ENCODE data around the gene RO60. TPM values are rescaled to one million over a fixed set of nuclear protein-coding genes. Genes with fewer than 3 reads are reported as not detected.

RO60 gene
- total and polyA plus RNA-seq, 2 of the 13 experiments (the other 11 are each of a cell fraction or from before 2014, with no cell fraction given) = 20.3 to 53.7 TPM

DNA sequence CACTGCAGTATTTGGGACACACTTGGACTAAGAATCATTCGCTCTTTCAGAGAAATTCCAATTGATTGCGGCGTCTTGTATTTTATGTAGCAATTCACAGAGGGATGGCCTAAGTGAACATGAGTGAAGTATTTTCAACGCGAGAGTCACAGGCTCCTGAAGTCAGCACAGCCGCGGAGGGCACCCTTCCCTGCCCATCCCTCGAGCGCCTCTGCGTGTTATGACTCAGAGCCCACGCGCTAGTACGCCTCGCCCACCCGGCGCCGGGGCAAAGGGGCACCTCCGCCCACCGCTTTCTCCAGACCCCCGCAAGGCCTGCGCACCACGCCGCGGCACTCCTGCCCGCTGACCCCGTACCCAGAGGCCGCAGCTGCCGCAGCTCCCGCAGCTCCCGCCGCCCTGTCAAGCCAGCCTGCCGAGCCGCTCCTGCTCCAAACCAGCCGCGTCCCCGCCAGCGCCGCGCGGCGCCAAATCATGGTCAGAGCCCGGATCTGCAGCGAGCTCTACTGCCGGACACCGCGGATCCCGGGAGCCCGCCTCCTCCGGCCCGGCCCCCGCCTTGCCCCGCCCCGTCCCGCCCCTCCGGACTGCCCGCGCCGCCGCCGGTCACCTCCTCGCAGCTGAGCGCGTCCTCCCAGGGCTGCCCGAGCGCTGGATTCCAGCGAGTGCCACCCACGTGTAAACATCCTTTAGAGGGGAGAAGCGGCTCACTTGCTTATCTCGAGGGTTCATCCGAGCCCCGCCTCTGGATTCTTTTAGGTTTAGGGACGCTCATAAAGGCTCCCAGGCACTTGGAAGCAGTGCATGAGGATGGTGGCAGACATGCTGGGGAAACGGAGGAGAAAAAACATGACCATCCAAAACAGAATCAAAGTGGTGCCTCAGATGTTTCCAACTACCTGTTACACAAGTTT is 45.8 kb downstream of the RO60 start, which contains the start of gene GLRX2 (continued):
- TF ChIP-seq, protein P1, sequence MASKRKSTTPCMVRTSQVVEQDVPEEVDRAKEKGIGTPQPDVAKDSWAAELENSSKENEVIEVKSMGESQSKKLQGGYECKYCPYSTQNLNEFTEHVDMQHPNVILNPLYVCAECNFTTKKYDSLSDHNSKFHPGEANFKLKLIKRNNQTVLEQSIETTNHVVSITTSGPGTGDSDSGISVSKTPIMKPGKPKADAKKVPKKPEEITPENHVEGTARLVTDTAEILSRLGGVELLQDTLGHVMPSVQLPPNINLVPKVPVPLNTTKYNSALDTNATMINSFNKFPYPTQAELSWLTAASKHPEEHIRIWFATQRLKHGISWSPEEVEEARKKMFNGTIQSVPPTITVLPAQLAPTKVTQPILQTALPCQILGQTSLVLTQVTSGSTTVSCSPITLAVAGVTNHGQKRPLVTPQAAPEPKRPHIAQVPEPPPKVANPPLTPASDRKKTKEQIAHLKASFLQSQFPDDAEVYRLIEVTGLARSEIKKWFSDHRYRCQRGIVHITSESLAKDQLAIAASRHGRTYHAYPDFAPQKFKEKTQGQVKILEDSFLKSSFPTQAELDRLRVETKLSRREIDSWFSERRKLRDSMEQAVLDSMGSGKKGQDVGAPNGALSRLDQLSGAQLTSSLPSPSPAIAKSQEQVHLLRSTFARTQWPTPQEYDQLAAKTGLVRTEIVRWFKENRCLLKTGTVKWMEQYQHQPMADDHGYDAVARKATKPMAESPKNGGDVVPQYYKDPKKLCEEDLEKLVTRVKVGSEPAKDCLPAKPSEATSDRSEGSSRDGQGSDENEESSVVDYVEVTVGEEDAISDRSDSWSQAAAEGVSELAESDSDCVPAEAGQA (IDR thresholded peaks at IDR 0.05; ENCODE audit: low read depth) = no peak
- TF ChIP-seq, protein P1 (CRISPR knock-in tag; IDR thresholded peaks at IDR 0.05; ENCODE audit: borderline replicate concordance) = no peak
- no peak for TF ChIP-seq ARNT (IDR thresholded peaks at IDR 0.05)
- TF ChIP-seq PRMT3 (CRISPR knock-in tag; IDR thresholded peaks at IDR 0.05; ENCODE audit: borderline replicate concordance, low read depth) = no peak
- peak; percentile 69 for TF ChIP-seq ZMAT3 (CRISPR knock-in tag; conservative IDR thresholded peaks at IDR 0.05)
- no peak for TF ChIP-seq ZNF547 (CRISPR knock-in tag; IDR thresholded peaks at IDR 0.05)
- no peak for TF ChIP-seq ZNF432 (CRISPR knock-in tag; IDR thresholded peaks at IDR 0.05; ENCODE audit: borderline replicate concordance)
- no peak for TF ChIP-seq NBN (conservative IDR thresholded peaks at IDR 0.05)
- peak; percentile 14; the same call in 1 of the 2 replicates for TF ChIP-seq ZNF263 (CRISPR knock-in tag; IDR thresholded peaks at IDR 0.05)
- TF ChIP-seq ZSCAN31 (CRISPR knock-in tag; IDR thresholded peaks at IDR 0.05; ENCODE audit: low read depth) = no peak
- TF ChIP-seq, protein P2, sequence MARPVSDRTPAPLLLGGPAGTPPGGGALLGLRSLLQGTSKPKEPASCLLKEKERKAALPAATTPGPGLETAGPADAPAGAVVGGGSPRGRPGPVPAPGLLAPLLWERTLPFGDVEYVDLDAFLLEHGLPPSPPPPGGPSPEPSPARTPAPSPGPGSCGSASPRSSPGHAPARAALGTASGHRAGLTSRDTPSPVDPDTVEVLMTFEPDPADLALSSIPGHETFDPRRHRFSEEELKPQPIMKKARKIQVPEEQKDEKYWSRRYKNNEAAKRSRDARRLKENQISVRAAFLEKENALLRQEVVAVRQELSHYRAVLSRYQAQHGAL (CRISPR knock-in tag; IDR thresholded peaks at IDR 0.05; ENCODE audit: not compliant biosample characterization) = no peak
- TF ChIP-seq MYC (CRISPR knock-in tag; IDR thresholded peaks at IDR 0.05; ENCODE audit: borderline replicate concordance) = peak; percentile 80; the same call in 1 of the 2 replicates
- TF ChIP-seq TCF7 (IDR thresholded peaks at IDR 0.05; ENCODE audit: low read depth) = no peak
- TF ChIP-seq, protein P3, sequence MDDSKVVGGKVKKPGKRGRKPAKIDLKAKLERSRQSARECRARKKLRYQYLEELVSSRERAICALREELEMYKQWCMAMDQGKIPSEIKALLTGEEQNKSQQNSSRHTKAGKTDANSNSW (CRISPR knock-in tag; IDR thresholded peaks at IDR 0.05; ENCODE audit: borderline replicate concordance) = no peak
- TF ChIP-seq BORCS8-MEF2B (CRISPR knock-in tag; IDR thresholded peaks at IDR 0.05) = 0 out of 2 replicates have a peak, but pooled peaks have one; percentile 2
- TF ChIP-seq ZNF569 (CRISPR knock-in tag; IDR thresholded peaks at IDR 0.05; ENCODE audit: borderline replicate concordance) = no peak
- TF ChIP-seq FIP1L1 (IDR thresholded peaks at IDR 0.05; ENCODE audit: borderline replicate concordance, insufficient read depth, low read depth, low read length) = no peak
- peak; percentile 78 for TF ChIP-seq GABPB1 (CRISPR knock-in tag; IDR thresholded peaks at IDR 0.05)
- no peak for TF ChIP-seq ZNF816 (CRISPR knock-in tag; IDR thresholded peaks at IDR 0.05; ENCODE audit: borderline replicate concordance)
- TF ChIP-seq SMAD3 (CRISPR knock-in tag; IDR thresholded peaks at IDR 0.05) = no peak
- no peak; the same call in 1 of the 2 replicates for TF ChIP-seq ZNF367 (CRISPR knock-in tag; IDR thresholded peaks at IDR 0.05; ENCODE audit: borderline replicate concordance)
- no peak for TF ChIP-seq CHD4 (IDR thresholded peaks at IDR 0.05; ENCODE audit: borderline replicate concordance, low read length)
- TF ChIP-seq ZNF737 (CRISPR knock-in tag; IDR thresholded peaks at IDR 0.05; ENCODE audit: borderline replicate concordance) = no peak
- no peak for TF ChIP-seq ZNF713 (CRISPR knock-in tag; IDR thresholded peaks at IDR 0.05)

Measured in HepG2 (cell line).